ENCODE data around the gene MMS19. TPM values are rescaled to one million over a fixed set of nuclear protein-coding genes. Genes with fewer than 3 reads are reported as not detected.
A peak's percentile ranks its signal among the peaks of the same experiment; 100 is the strongest.

Gene MMS19
- total and polyA plus RNA-seq, 2 donors from 2014 or later = 49.7 to 56.1 TPM

DNA sequence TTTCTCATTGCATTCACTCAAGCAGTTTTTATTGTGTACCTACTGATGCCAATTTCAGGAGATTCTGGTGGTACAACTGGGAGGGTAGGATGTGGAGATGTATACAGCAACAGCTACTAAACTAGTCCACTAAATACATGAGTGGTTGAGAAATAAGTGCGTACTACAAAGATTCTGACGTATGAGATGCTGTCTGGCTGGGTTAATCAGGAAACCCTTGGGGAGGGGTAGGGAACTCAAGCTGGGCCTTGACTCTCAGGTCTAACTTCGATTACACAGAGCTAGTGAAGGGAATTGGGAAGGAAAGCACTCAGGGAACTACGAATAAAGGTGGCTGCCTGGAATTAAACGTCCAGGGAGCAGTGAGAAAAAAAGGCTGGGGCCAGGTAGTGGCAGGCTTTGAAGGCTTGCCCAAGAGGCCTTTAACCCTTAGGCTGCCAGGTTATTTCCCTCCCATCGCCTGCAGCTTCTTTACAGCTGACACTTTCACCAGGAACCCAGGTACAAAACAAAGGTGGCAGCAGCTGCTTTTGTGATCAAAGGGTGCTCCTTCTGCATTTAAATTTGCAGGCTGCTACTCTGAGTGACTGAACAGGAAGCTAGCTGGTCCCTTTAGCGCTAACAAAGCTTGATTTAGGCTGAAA lies 3.2 kb downstream of the MMS19 start:
- peak overlapping the region in 1 of 3 donors; percentile 16 for H3K9ac ChIP-seq (ENCODE audit: low read length in 3 of 3)
- no peaks in the 10 kb centered on the region for H3K9me3 ChIP-seq (ENCODE audit: control insufficient read depth in 2 of 3, insufficient read depth in 1 of 3, low read length in 3 of 3)
- no peaks in the 10 kb centered on the region for H3K27me3 ChIP-seq (ENCODE audit: control insufficient read depth, insufficient read depth, low read length)
- FAIRE-seq = no peak
- H3K4me1 ChIP-seq (ENCODE audit: control insufficient read depth in 2 of 3, insufficient read depth in 2 of 3, low read depth in 1 of 3, low read length in 3 of 3) = peaks cover 0 to 25% (median 12%) of the 10 kb centered on the region in 3 donors
- no peaks in the 10 kb centered on the region for H3K36me3 ChIP-seq (ENCODE audit: control insufficient read depth in 2 of 3, insufficient read depth in 3 of 3, low read length in 3 of 3)
- H3K27ac ChIP-seq (ENCODE audit: low read depth in 2 of 2, low read length in 2 of 2) = peak overlapping the region in 1 of 2 donors; percentile 17
- no peak overlapping the region for H3K4me3 ChIP-seq (ENCODE audit: low read length in 3 of 3)
- TF ChIP-seq, protein P1, sequence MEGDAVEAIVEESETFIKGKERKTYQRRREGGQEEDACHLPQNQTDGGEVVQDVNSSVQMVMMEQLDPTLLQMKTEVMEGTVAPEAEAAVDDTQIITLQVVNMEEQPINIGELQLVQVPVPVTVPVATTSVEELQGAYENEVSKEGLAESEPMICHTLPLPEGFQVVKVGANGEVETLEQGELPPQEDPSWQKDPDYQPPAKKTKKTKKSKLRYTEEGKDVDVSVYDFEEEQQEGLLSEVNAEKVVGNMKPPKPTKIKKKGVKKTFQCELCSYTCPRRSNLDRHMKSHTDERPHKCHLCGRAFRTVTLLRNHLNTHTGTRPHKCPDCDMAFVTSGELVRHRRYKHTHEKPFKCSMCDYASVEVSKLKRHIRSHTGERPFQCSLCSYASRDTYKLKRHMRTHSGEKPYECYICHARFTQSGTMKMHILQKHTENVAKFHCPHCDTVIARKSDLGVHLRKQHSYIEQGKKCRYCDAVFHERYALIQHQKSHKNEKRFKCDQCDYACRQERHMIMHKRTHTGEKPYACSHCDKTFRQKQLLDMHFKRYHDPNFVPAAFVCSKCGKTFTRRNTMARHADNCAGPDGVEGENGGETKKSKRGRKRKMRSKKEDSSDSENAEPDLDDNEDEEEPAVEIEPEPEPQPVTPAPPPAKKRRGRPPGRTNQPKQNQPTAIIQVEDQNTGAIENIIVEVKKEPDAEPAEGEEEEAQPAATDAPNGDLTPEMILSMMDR (IDR thresholded peaks at IDR 0.05; ENCODE audit: borderline replicate concordance, extremely low read depth, insufficient read depth) = no peak
- intact Hi-C loops (cut with DNase I) = no loop called here
- peak in 1 of 5 donors; percentile 20 for DNase-seq

DNA sequence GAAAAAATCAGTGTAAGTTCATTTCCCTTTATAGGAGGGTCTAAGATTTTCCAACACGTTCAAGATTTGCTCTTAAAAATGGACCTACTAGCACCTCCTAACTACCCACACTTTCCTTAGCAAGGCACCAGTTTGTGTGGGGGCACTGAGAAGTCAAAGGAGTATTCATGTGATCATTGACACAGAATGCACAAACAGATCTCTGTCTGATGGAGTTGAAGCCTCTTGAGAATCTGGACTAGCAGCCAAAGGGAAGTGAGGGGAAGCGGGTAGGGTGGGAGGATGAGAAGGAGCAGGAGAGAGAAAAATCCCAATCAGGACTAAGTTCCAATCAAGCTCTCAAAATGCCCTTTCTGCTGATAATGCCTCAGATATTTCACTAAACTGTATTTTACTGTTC lies 4.1 kb downstream of the MMS19 start:
- H3K36me3 ChIP-seq (ENCODE audit: control insufficient read depth in 2 of 3, insufficient read depth in 3 of 3, low read length in 3 of 3) = no peaks in the 10 kb centered on the region
- no peaks in the 10 kb centered on the region for H3K27me3 ChIP-seq (ENCODE audit: control insufficient read depth, insufficient read depth, low read length)
- H3K4me3 ChIP-seq (ENCODE audit: low read length in 3 of 3) = no peak overlapping the region
- no peak overlapping the region for H3K27ac ChIP-seq (ENCODE audit: low read depth in 2 of 2, low read length in 2 of 2)
- TF ChIP-seq, protein P1 (IDR thresholded peaks at IDR 0.05; ENCODE audit: borderline replicate concordance, extremely low read depth, insufficient read depth) = no peak
- intact Hi-C loops (cut with DNase I) = no loop called here
- no peak for FAIRE-seq
- peak in 1 of 5 donors; percentile 7 for DNase-seq
- no peaks in the 10 kb centered on the region for H3K9me3 ChIP-seq (ENCODE audit: control insufficient read depth in 2 of 3, insufficient read depth in 1 of 3, low read length in 3 of 3)
- H3K9ac ChIP-seq (ENCODE audit: low read length in 3 of 3) = no peak overlapping the region
- peaks cover 0 to 25% (median 12%) of the 10 kb centered on the region in 3 donors for H3K4me1 ChIP-seq (ENCODE audit: control insufficient read depth in 2 of 3, insufficient read depth in 2 of 3, low read depth in 1 of 3, low read length in 3 of 3)

DNA sequence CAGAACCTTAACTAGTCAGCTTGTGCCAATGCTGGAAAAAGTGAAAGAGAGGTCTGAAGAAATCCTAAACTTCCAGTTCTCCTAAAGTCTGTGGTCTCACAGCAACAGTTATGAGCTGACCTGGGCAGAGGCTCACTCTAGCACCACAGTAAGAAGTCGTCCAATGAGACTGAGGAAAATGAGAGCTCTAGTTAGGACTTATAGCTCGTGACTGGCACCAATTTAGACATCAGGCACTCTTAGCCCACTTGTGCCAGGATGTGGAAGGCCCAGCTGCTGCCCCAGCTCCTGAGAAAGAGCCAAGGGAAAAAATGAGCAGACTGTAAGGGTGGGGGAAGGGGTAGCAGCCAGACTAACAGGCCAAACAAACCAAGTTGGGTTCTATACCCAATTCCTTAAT lies 7.6 kb downstream of the MMS19 start:
- H3K9ac ChIP-seq (ENCODE audit: low read length in 3 of 3) = no peak overlapping the region
- no peaks in the 10 kb centered on the region for H3K9me3 ChIP-seq (ENCODE audit: control insufficient read depth in 2 of 3, insufficient read depth in 1 of 3, low read length in 3 of 3)
- FAIRE-seq = no peak
- H3K27me3 ChIP-seq (ENCODE audit: control insufficient read depth, insufficient read depth, low read length) = no peaks in the 10 kb centered on the region
- H3K4me3 ChIP-seq (ENCODE audit: low read length in 3 of 3) = no peak overlapping the region
- intact Hi-C loops (cut with DNase I) = no loop called here
- TF ChIP-seq, protein P1 (IDR thresholded peaks at IDR 0.05; ENCODE audit: borderline replicate concordance, extremely low read depth, insufficient read depth) = no peak
- H3K4me1 ChIP-seq (ENCODE audit: control insufficient read depth in 2 of 3, insufficient read depth in 2 of 3, low read depth in 1 of 3, low read length in 3 of 3) = peaks cover 0 to 17% (median 12%) of the 10 kb centered on the region in 3 donors
- no peak overlapping the region for H3K27ac ChIP-seq (ENCODE audit: low read depth in 2 of 2, low read length in 2 of 2)
- no peaks in the 10 kb centered on the region for H3K36me3 ChIP-seq (ENCODE audit: control insufficient read depth in 2 of 3, insufficient read depth in 3 of 3, low read length in 3 of 3)
- DNase-seq = no peak
